ENCODE data around the gene CD247.

DNA sequence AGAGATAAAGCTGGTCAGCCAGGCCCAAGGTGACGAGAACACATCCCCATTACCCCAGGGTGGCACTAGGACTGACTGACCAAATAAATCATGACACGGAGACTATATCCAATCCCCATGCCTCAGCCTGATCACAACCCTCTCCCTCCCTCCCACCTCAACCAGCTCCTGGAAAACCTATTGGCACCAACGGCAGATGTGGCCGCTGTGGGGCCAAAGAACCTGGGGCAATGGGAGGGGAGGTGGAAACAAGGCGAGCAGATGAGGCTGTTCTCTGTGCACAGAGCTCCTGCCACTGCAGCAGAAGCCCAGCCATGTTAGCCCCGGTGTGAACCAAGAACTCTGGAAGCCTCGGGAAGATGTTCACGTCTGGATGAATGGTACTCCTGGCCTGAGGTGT is 77.6 kb downstream of the CD247 start:
- TF ChIP-seq POLR2AphosphoS5 (IDR thresholded peaks at IDR 0.05), result no peak
- no peak for TF ChIP-seq CTCF (IDR thresholded peaks at IDR 0.05)
- TF ChIP-seq POLR2A (IDR thresholded peaks at IDR 0.05; ENCODE audit: low read depth), result no peak
- no peak for TF ChIP-seq EP300 (IDR thresholded peaks at IDR 0.05)
